ENCODE data around the gene F11R.

F11R gene

GRCh38 chr1:161039154-161039545, 18.2 kb upstream of the F11R start:
- no peak for TF ChIP-seq FOXP2 (optimal IDR thresholded peaks at IDR 0.05; ENCODE audit: borderline replicate concordance, extremely low read depth, extremely low read length, insufficient read depth)
- no peak for TF ChIP-seq TAF1 (IDR thresholded peaks at IDR 0.05; ENCODE audit: borderline replicate concordance, insufficient read depth, low read length)
- no peak for TF ChIP-seq SIN3A (IDR thresholded peaks at IDR 0.05; ENCODE audit: borderline replicate concordance, insufficient read depth, low read length)
- TF ChIP-seq POLR2AphosphoS5 (IDR thresholded peaks at IDR 0.05; ENCODE audit: low read depth, low read length): no peak
- TF ChIP-seq, protein P1, sequence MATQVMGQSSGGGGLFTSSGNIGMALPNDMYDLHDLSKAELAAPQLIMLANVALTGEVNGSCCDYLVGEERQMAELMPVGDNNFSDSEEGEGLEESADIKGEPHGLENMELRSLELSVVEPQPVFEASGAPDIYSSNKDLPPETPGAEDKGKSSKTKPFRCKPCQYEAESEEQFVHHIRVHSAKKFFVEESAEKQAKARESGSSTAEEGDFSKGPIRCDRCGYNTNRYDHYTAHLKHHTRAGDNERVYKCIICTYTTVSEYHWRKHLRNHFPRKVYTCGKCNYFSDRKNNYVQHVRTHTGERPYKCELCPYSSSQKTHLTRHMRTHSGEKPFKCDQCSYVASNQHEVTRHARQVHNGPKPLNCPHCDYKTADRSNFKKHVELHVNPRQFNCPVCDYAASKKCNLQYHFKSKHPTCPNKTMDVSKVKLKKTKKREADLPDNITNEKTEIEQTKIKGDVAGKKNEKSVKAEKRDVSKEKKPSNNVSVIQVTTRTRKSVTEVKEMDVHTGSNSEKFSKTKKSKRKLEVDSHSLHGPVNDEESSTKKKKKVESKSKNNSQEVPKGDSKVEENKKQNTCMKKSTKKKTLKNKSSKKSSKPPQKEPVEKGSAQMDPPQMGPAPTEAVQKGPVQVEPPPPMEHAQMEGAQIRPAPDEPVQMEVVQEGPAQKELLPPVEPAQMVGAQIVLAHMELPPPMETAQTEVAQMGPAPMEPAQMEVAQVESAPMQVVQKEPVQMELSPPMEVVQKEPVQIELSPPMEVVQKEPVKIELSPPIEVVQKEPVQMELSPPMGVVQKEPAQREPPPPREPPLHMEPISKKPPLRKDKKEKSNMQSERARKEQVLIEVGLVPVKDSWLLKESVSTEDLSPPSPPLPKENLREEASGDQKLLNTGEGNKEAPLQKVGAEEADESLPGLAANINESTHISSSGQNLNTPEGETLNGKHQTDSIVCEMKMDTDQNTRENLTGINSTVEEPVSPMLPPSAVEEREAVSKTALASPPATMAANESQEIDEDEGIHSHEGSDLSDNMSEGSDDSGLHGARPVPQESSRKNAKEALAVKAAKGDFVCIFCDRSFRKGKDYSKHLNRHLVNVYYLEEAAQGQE (IDR thresholded peaks at IDR 0.05; ENCODE audit: insufficient read depth in 1 of 2, low read depth in 2 of 2, low read length in 2 of 2): no peak

DNA sequence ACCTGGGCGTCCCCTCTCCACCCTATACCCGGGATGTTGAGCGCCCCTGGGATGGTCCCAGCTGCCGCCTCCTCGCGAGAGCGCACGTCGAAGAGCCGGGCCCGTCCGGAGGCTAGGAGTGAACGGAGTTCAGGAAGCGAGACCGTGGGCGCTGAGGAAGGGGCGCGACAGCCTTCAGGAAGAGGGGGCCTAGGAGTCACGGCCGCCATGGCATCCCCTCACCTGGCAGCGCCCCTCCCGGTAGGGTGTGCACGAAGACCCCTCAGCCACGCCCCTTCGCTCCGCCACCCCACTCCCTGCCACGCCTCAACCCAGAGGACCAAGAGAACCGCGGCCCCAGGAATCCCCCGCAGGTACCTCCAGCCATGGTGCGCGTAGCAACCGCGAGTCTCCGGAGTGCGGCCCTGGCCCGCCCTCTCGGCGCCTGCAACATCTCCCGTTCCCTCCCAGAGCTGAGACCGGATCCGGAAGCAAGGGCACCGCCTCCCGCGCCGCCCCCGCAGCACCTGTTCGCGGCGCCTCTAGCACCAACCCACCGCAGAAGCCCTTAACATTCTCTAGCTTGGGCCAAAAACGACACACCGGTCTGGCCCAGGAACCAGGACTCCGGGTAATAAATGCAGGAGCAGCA, 17.7 kb upstream of the F11R start, which contains the start of gene TSTD1:
Gene TSTD1, minus strand, starts transcription at position 442 of the 631 bp plus-strand sequence. Its CDS starts 75 bp downstream, at position 367.
- TF ChIP-seq FOXP2 (optimal IDR thresholded peaks at IDR 0.05; ENCODE audit: borderline replicate concordance, extremely low read depth, extremely low read length, insufficient read depth) (no peak), TAF1 (IDR thresholded peaks at IDR 0.05; ENCODE audit: borderline replicate concordance, insufficient read depth, low read length) (no peak), SIN3A (IDR thresholded peaks at IDR 0.05; ENCODE audit: borderline replicate concordance, insufficient read depth, low read length) (no peak), POLR2AphosphoS5 (IDR thresholded peaks at IDR 0.05; ENCODE audit: low read depth, low read length) (no peak)
- TF ChIP-seq, protein P1 (IDR thresholded peaks at IDR 0.05; ENCODE audit: insufficient read depth in 1 of 2, low read depth in 2 of 2, low read length in 2 of 2): no peak

GRCh38 chr1:161037661-161038522, 16.9 kb upstream of the F11R start:
- TF ChIP-seq TAF1 (IDR thresholded peaks at IDR 0.05; ENCODE audit: borderline replicate concordance, insufficient read depth, low read length) (no peak), POLR2AphosphoS5 (IDR thresholded peaks at IDR 0.05; ENCODE audit: low read depth, low read length) (no peak), SIN3A (IDR thresholded peaks at IDR 0.05; ENCODE audit: borderline replicate concordance, insufficient read depth, low read length) (no peak), FOXP2 (optimal IDR thresholded peaks at IDR 0.05; ENCODE audit: borderline replicate concordance, extremely low read depth, extremely low read length, insufficient read depth) (no peak)
- TF ChIP-seq, protein P1 (IDR thresholded peaks at IDR 0.05; ENCODE audit: insufficient read depth in 1 of 2, low read depth in 2 of 2, low read length in 2 of 2): no peak

- TF ChIP-seq TAF1 (IDR thresholded peaks at IDR 0.05; ENCODE audit: borderline replicate concordance, insufficient read depth, low read length): no peak
- no peak for TF ChIP-seq SIN3A (IDR thresholded peaks at IDR 0.05; ENCODE audit: borderline replicate concordance, insufficient read depth, low read length)
- TF ChIP-seq, protein P1 (IDR thresholded peaks at IDR 0.05; ENCODE audit: insufficient read depth in 1 of 2, low read depth in 2 of 2, low read length in 2 of 2): no peak
- no peak for TF ChIP-seq POLR2AphosphoS5 (IDR thresholded peaks at IDR 0.05; ENCODE audit: low read depth, low read length)
- TF ChIP-seq FOXP2 (optimal IDR thresholded peaks at IDR 0.05; ENCODE audit: borderline replicate concordance, extremely low read depth, extremely low read length, insufficient read depth): no peak
Measured at GRCh38 chr1:161033751-161034150, 12.8 kb upstream of the F11R start.

All from PFSK-1 (cell line).